Transverse colon (tissue), 4 donors: ENCODE results near the gene RTTN. TPM values are rescaled to one million over a fixed set of nuclear protein-coding genes. Genes with fewer than 3 reads are reported as not detected.

Source experiments
- DNase-seq: peaks from one replicate; pipeline ENCODE4 v3.0.0-alpha.2; 2019
- H3K27ac ChIP-seq, 4 donors: fragments of 200-600 bp; sonication (generic); 2 replicates each; pipeline ENCODE4 v1.5.1; 2016 to 2018; ENCODE audit warnings: inconsistent platforms in 4 of 4
- H3K27me3 ChIP-seq: fragments of 200-600 bp; sonication (generic); 2 replicates; pipeline ENCODE4 v1.5.1; 2017; ENCODE audit warnings: inconsistent platforms
- H3K36me3 ChIP-seq, 4 donors: fragments of 200-600 bp; sonication (generic); 2 replicates each; pipeline ENCODE4 v1.5.1; 2017 to 2019; ENCODE audit warnings: inconsistent platforms in 4 of 4
- H3K4me1 ChIP-seq, 4 donors: fragments of 200-600 bp; sonication (generic); 2 replicates each; pipeline ENCODE4 v1.5.1; 2017 to 2020; ENCODE audit warnings: inconsistent platforms in 4 of 4
- H3K4me3 ChIP-seq, 4 donors: fragments of 200-600 bp; sonication (generic); 1 replicate in 1 of 4; 2 replicates in 3 of 4; pipeline versions ENCODE4 v1.5.1 to v1.6.1; 2017 to 2019; ENCODE audit warnings: inconsistent platforms in 4 of 4
- H3K9me3 ChIP-seq, 2 donors: fragments of 200-600 bp; sonication (generic); 2 replicates each; pipeline ENCODE4 v1.5.1; 2017 to 2019; ENCODE audit warnings: inconsistent platforms in 2 of 2
- CTCF ChIP-seq, 5 experiments: fragments of 200-600 bp in 3 of 5; fragments of 450-650 bp in 2 of 5; sonication (generic) in 3 of 5; IDR thresholded peaks; 1 replicate in 2 of 5; 2 replicates in 3 of 5; pipeline ENCODE4 v1.5.1; 2016 to 2017; ENCODE audit warnings: antibody characterized with exemption in 5 of 5, inconsistent platforms in 3 of 5, mild to moderate bottlenecking in 2 of 5, moderate library complexity in 1 of 5
- EP300 ChIP-seq: sonication (generic); formaldehyde crosslinking; IDR thresholded peaks from one replicate; pipeline ENCODE4 v1.6.1; 2017; ENCODE audit warnings: antibody characterized with exemption, low read depth
- POLR2A ChIP-seq: fragments of 450-650 bp; IDR thresholded peaks from one replicate; pipeline ENCODE4 v1.6.1; 2016; ENCODE audit warnings: antibody characterized with exemption, mild to moderate bottlenecking, moderate library complexity
- POLR2AphosphoS5 ChIP-seq, 3 donors: sonication (generic); formaldehyde crosslinking; IDR thresholded peaks; one replicate each; pipeline ENCODE4 v1.6.1; 2016; ENCODE audit warnings: antibody characterized with exemption in 3 of 3
- WGBS, 2 donors: methylation state at CpG; one replicate each; pipeline ENCODE4 v1.1.5; 2018; ENCODE audit warnings: low coverage in 1 of 2; 5-methylcytosine and 5-hydroxymethylcytosine counted together
- in situ Hi-C, 4 donors: fragments of 200-750 bp; cut with MboI; loops; one replicate each; pipeline versions ENCODE4 v1.15.0 to v1.15.1; 2017; ENCODE audit warnings: low sequenced_read_pairs in 3 of 4, low pct_ligation_motif_present in 1 of 4, low pct_unique_long_range_greater_than_20kb in 1 of 4
- intact Hi-C: fragments of 100-400 bp; cut with DNase I; formaldehyde crosslinking; loops from one replicate; pipeline ENCODE4 v1.15.1; 2023; ENCODE audit warnings: low total_unique reads
- total RNA-seq, 4 donors: library from RNA; depleted of rRNA; stranded (reverse); fragments of >200 nt; gene quantifications; one replicate each; pipeline ENCODE4 v1.1.0, GENCODE V29; 2016

Gene RTTN
- total RNA-seq, 4 donors from 2014 or later, result 9.7 to 18.7 (median 13.1) TPM

GRCh38 chr18:70135604-70136003 lies 69.9 kb downstream of the RTTN start:
- H3K9me3 ChIP-seq, result no peaks in the 10 kb centered on the region
- no peak overlapping the region for H3K4me3 ChIP-seq
- no peaks in the 10 kb centered on the region for H3K27me3 ChIP-seq
- DNase-seq, result no peak
- in situ Hi-C loops (no loop called here), intact Hi-C loops (no loop called here)
- H3K36me3 ChIP-seq, result peaks cover 0 to 5% (median 0%) of the 10 kb centered on the region in 4 donors
- TF ChIP-seq EP300 (no peak), POLR2A (no peak), CTCF (IDR thresholded peaks at IDR 0.05) (no peak), POLR2AphosphoS5 (IDR thresholded peaks at IDR 0.05) (no peak)
- 73 to 85% methylated on average over 2 of the region's 2 CpGs for WGBS, 2 donors
- H3K27ac ChIP-seq, result no peak overlapping the region
- H3K4me1 ChIP-seq, result no peaks in the 10 kb centered on the region

GRCh38 chr18:70132999-70133398 lies 72.5 kb downstream of the RTTN start:
- WGBS, 2 donors, result 40 to 50% methylated on average over 2 of the region's 2 CpGs
- Histone ChIP-seq H3K4me1 (no peaks in the 10 kb centered on the region), H3K27ac (no peak overlapping the region), H3K9me3 (no peaks in the 10 kb centered on the region), H3K4me3 (no peak overlapping the region), H3K36me3 (peaks cover 0 to 5% (median 0%) of the 10 kb centered on the region in 4 donors), H3K27me3 (no peaks in the 10 kb centered on the region)
- intact Hi-C loops, result no loop called here
- no peak for DNase-seq
- in situ Hi-C loops, result no loop called here
- TF ChIP-seq POLR2A, result no peak
- no peak for TF ChIP-seq EP300
- no peak for TF ChIP-seq CTCF (IDR thresholded peaks at IDR 0.05)
- peak in 1 of 3 donors; percentile 35 for TF ChIP-seq POLR2AphosphoS5 (IDR thresholded peaks at IDR 0.05)

- DNase-seq, result no peak
- H3K36me3 ChIP-seq, result peaks cover 0 to 5% (median 0%) of the 10 kb centered on the region in 4 donors
- no peak overlapping the region for H3K4me3 ChIP-seq
- H3K27ac ChIP-seq, result no peak overlapping the region
- WGBS, 2 donors, result 95 to 97% methylated on average over 2 of the region's 2 CpGs
- in situ Hi-C loops (no loop called here), intact Hi-C loops (no loop called here)
- no peaks in the 10 kb centered on the region for H3K27me3 ChIP-seq
- peaks cover 0 to 8% (median 0%) of the 10 kb centered on the region in 4 donors for H3K4me1 ChIP-seq
- no peak for TF ChIP-seq POLR2AphosphoS5 (IDR thresholded peaks at IDR 0.05)
- no peak for TF ChIP-seq CTCF (IDR thresholded peaks at IDR 0.05)
- TF ChIP-seq POLR2A, result no peak
- TF ChIP-seq EP300, result no peak
- H3K9me3 ChIP-seq, result no peaks in the 10 kb centered on the region
Measured at GRCh38 chr18:70128271-70128670, 77.2 kb downstream of the RTTN start.

- H3K27me3 ChIP-seq, result no peaks in the 10 kb centered on the region
- H3K4me3 ChIP-seq, result no peak overlapping the region
- no peak for TF ChIP-seq EP300
- TF ChIP-seq POLR2AphosphoS5 (IDR thresholded peaks at IDR 0.05), result no peak
- no peak for TF ChIP-seq CTCF (IDR thresholded peaks at IDR 0.05)
- TF ChIP-seq POLR2A, result no peak
- intact Hi-C loops (no loop called here), in situ Hi-C loops (no loop called here)
- no peak for DNase-seq
- no peaks in the 10 kb centered on the region for H3K9me3 ChIP-seq
- H3K36me3 ChIP-seq, result peaks cover 0 to 5% (median 0%) of the 10 kb centered on the region in 4 donors
- H3K4me1 ChIP-seq, result peaks cover 0 to 8% (median 0%) of the 10 kb centered on the region in 4 donors
- H3K27ac ChIP-seq, result no peak overlapping the region
- WGBS, 2 donors, result 67 to 93% methylated on average over 1 of the region's 1 CpG
Measured at GRCh38 chr18:70127359-70127758, 78.1 kb downstream of the RTTN start.
